Hepatocyte (in vitro differentiated cells): ENCODE measurements around the gene ZNF521. TPM values are rescaled to one million over a fixed set of nuclear protein-coding genes. Genes with fewer than 3 reads are reported as not detected.
A peak's percentile ranks its signal among the peaks of the same experiment; 100 is the strongest.

Experiments used
- DNase-seq: peaks from one replicate; pipeline ENCODE4 v3.0.0-alpha.2; 2016; ENCODE audit warnings: low spot score
- H2AFZ ChIP-seq: fragments of 200-600 bp; sonication (generic); 2 replicates; pipeline ENCODE4 v1.6.0; 2016; ENCODE audit warnings: antibody characterized with exemption, mild to moderate bottlenecking
- H3K27ac ChIP-seq: fragments of 200-600 bp; sonication (generic); 2 replicates; pipeline ENCODE4 v1.5.1; 2016; ENCODE audit warnings: mild to moderate bottlenecking
- H3K27me3 ChIP-seq: fragments of 200-600 bp; sonication (generic); 2 replicates; pipeline ENCODE4 v1.6.1; 2016
- H3K36me3 ChIP-seq: fragments of 200-600 bp; sonication (generic); replicated peaks from 2 replicates; pipeline ENCODE4 v1.5.1; 2016; ENCODE audit warnings: low read depth; ENCODE audit not compliant: insufficient read depth
- H3K4me1 ChIP-seq: fragments of 200-600 bp; sonication (generic); 2 replicates; pipeline ENCODE4 v1.5.1; 2016; ENCODE audit warnings: mild to moderate bottlenecking, moderate library complexity; ENCODE audit not compliant: insufficient read depth
- H3K4me2 ChIP-seq: fragments of 200-600 bp; sonication (generic); 2 replicates; pipeline ENCODE4 v1.6.0; 2016
- H3K4me3 ChIP-seq: fragments of 200-600 bp; sonication (generic); 2 replicates; pipeline ENCODE4 v1.5.1; 2016; ENCODE audit warnings: mild to moderate bottlenecking
- H3K79me2 ChIP-seq: fragments of 200-600 bp; sonication (generic); 2 replicates; pipeline ENCODE4 v1.6.0; 2017; ENCODE audit warnings: mild to moderate bottlenecking
- H3K9me2 ChIP-seq: fragments of 200-600 bp; sonication (generic); replicated peaks from 2 replicates; pipeline ENCODE4 v1.6.0; 2017; ENCODE audit warnings: mild to moderate bottlenecking; ENCODE audit not compliant: insufficient read depth
- H3K9me3 ChIP-seq: fragments of 200-600 bp; sonication (generic); 2 replicates; pipeline ENCODE4 v1.5.1; 2016; ENCODE audit warnings: low read depth, mild to moderate bottlenecking
- H4K20me1 ChIP-seq: fragments of 200-600 bp; sonication (generic); 2 replicates; pipeline ENCODE4 v1.6.0; 2016; ENCODE audit warnings: mild to moderate bottlenecking; ENCODE audit not compliant: insufficient read depth, poor library complexity, severe bottlenecking
- EZH2 ChIP-seq: fragments of 200-600 bp; sonication (generic); IDR thresholded peaks from 2 replicates; pipeline ENCODE4 v1.6.1; 2016; ENCODE audit warnings: antibody characterized with exemption, mild to moderate bottlenecking, borderline replicate concordance
- EZH2phosphoT487 ChIP-seq: fragments of 200-600 bp; sonication (generic); IDR thresholded peaks from one replicate; pipeline ENCODE4 v1.6.1; 2018; ENCODE audit warnings: antibody characterized with exemption, mild to moderate bottlenecking, low read depth, moderate library complexity; ENCODE audit not compliant: unreplicated experiment, severe bottlenecking
- WGBS: methylation state at CpG from one replicate; pipeline ENCODE4 v1.1.6; 2016; ENCODE audit warnings: low lambda C conversion rate; ENCODE audit errors: missing lambda C conversion rate; 5-methylcytosine and 5-hydroxymethylcytosine counted together
- polyA plus RNA-seq: library from polyadenylated mRNA; unstranded; fragments of >200 nt; fragmentation: Nextera tagmentation; extraction: Ambion mirVana; gene quantifications from 2 replicates; pipeline ENCODE4 v1.2.1, GENCODE V29; 2016
- total RNA-seq: library from RNA; depleted of rRNA; stranded (reverse); fragments of >200 nt; gene quantifications from 2 replicates; pipeline ENCODE4 v1.2.3, GENCODE V29; 2014
- TF ChIP-seq, protein P1 (sequence below): fragments of 200-600 bp; sonication (generic); IDR thresholded peaks from 2 replicates; pipeline ENCODE4 v1.5.1; 2016; ENCODE audit warnings: antibody characterized with exemption, mild to moderate bottlenecking; ENCODE audit not compliant: poor library complexity

ZNF521 gene
- total and polyA plus RNA-seq, 2 experiments from 2014 or later, result 9.0 to 16.3 TPM

GRCh38 chr18:25281556-25281955, 70.4 kb downstream of the ZNF521 start:
- Histone ChIP-seq H2AFZ (no peak overlapping the region), H3K36me3 (no peaks in the 10 kb centered on the region), H3K79me2 (no peaks in the 10 kb centered on the region), H3K4me2 (no peak overlapping the region), H4K20me1 (no peaks in the 10 kb centered on the region), H3K9me2 (no peaks in the 10 kb centered on the region), H3K4me3 (no peak overlapping the region), H3K9me3 (no peaks in the 10 kb centered on the region), H3K27ac (no peak overlapping the region), H3K4me1 (peaks cover 9% of the 10 kb centered on the region), H3K27me3 (no peaks in the 10 kb centered on the region)
- DNase-seq, result no peak
- WGBS, result 95% methylated on average over 6 of the region's 6 CpGs
- TF ChIP-seq, protein P1, sequence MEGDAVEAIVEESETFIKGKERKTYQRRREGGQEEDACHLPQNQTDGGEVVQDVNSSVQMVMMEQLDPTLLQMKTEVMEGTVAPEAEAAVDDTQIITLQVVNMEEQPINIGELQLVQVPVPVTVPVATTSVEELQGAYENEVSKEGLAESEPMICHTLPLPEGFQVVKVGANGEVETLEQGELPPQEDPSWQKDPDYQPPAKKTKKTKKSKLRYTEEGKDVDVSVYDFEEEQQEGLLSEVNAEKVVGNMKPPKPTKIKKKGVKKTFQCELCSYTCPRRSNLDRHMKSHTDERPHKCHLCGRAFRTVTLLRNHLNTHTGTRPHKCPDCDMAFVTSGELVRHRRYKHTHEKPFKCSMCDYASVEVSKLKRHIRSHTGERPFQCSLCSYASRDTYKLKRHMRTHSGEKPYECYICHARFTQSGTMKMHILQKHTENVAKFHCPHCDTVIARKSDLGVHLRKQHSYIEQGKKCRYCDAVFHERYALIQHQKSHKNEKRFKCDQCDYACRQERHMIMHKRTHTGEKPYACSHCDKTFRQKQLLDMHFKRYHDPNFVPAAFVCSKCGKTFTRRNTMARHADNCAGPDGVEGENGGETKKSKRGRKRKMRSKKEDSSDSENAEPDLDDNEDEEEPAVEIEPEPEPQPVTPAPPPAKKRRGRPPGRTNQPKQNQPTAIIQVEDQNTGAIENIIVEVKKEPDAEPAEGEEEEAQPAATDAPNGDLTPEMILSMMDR, result no peak
- no peak for TF ChIP-seq EZH2phosphoT487
- TF ChIP-seq EZH2, result no peak

DNA sequence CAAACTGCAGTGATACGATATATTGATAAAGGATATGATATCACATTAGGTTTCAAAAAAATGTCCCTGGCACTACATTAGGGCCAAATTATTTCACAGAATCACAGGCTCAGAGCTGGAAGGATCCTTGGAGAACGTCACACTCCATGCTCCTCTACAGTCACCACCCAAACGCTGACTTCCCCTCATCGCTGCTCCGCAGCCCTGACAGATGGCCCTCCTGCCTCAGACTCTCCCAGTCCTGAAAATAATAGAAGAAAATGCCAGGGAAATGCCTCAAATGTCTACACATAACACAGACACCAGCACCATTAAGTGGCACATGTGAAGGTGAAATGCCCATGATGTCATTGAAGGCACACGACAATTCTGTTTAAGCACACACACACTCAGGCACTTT, 72.0 kb downstream of the ZNF521 start:
- Histone ChIP-seq H2AFZ (no peak overlapping the region), H3K4me3 (no peak overlapping the region), H3K9me2 (no peaks in the 10 kb centered on the region), H3K9me3 (no peaks in the 10 kb centered on the region), H3K79me2 (no peaks in the 10 kb centered on the region), H4K20me1 (no peaks in the 10 kb centered on the region), H3K27ac (no peak overlapping the region), H3K36me3 (no peaks in the 10 kb centered on the region), H3K4me2 (no peak overlapping the region), H3K4me1 (peaks cover 6% of the 10 kb centered on the region), H3K27me3 (no peaks in the 10 kb centered on the region)
- TF ChIP-seq EZH2phosphoT487 (no peak), EZH2 (no peak)
- TF ChIP-seq, protein P1, result no peak
- 90% methylated on average over 6 of the region's 6 CpGs for WGBS
- DNase-seq, result no peak

- no peaks in the 10 kb centered on the region for H3K9me2 ChIP-seq
- H3K9me3 ChIP-seq, result no peaks in the 10 kb centered on the region
- H4K20me1 ChIP-seq, result peaks cover 1% of the 10 kb centered on the region
- no peak overlapping the region for H3K4me3 ChIP-seq
- DNase-seq, result no peak
- H3K79me2 ChIP-seq, result no peaks in the 10 kb centered on the region
- H3K4me1 ChIP-seq, result peaks cover 2% of the 10 kb centered on the region
- H3K36me3 ChIP-seq, result no peaks in the 10 kb centered on the region
- no peak overlapping the region for H3K4me2 ChIP-seq
- TF ChIP-seq, protein P1, result no peak
- no peak for TF ChIP-seq EZH2phosphoT487
- TF ChIP-seq EZH2, result no peak
- H3K27me3 ChIP-seq, result no peaks in the 10 kb centered on the region
- H3K27ac ChIP-seq, result no peak overlapping the region
- WGBS, result 60% methylated on average over 3 of the region's 3 CpGs
- no peak overlapping the region for H2AFZ ChIP-seq
These were observed 72.4 kb downstream of the ZNF521 start for GRCh38 chr18:25279556-25279955.

DNA sequence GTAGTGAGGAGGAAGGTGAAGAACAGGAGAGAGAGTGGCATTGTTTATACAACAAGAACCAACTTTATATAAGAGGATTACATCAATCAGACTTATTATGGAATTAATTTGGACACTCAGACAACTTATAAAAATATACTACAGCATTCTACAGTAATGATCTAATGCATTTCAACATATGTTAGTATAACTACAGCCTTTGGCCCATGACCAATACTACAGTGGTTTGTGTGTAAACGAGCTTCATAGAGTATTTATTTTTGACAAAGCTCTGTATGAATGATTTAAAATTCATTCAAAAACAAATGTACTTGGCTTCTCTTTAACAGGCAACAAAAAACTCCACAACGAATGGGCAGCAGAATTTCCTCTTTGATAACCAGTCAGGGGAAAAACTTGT, 72.8 kb downstream of the ZNF521 start:
- H4K20me1 ChIP-seq, result peaks cover 4% of the 10 kb centered on the region
- H3K4me2 ChIP-seq, result peak overlapping the region; percentile 17
- H3K36me3 ChIP-seq, result no peaks in the 10 kb centered on the region
- WGBS, result 58% methylated on average over 2 of the region's 2 CpGs
- H3K27me3 ChIP-seq, result no peaks in the 10 kb centered on the region
- no peak overlapping the region for H2AFZ ChIP-seq
- no peaks in the 10 kb centered on the region for H3K79me2 ChIP-seq
- no peak for DNase-seq
- TF ChIP-seq, protein P1, result no peak
- TF ChIP-seq EZH2, result no peak
- TF ChIP-seq EZH2phosphoT487, result no peak
- H3K9me2 ChIP-seq, result no peaks in the 10 kb centered on the region
- no peak overlapping the region for H3K27ac ChIP-seq
- no peaks in the 10 kb centered on the region for H3K4me1 ChIP-seq
- no peaks in the 10 kb centered on the region for H3K9me3 ChIP-seq
- H3K4me3 ChIP-seq, result no peak overlapping the region
